GM21423 (cell line): Measurements from ENCODE around the gene CTBP2.
"Not testable (repeated sequence)": the region's sequence is repeated elsewhere in the genome, so short reads cannot be mapped to it uniquely, and the experiment has no call there.

Experiments used
- ATAC-seq: cut with Tn5 transposase; IDR thresholded peaks from one replicate; pipeline ENCODE4 v1.9.1; 2021; ENCODE audit warnings: mild to moderate bottlenecking, moderate library complexity; ENCODE audit not compliant: unreplicated experiment

Gene CTBP2

GRCh38 chr10:125186431-125187170 is 26.2 kb upstream of the CTBP2 start:
- no peak for ATAC-seq

DNA sequence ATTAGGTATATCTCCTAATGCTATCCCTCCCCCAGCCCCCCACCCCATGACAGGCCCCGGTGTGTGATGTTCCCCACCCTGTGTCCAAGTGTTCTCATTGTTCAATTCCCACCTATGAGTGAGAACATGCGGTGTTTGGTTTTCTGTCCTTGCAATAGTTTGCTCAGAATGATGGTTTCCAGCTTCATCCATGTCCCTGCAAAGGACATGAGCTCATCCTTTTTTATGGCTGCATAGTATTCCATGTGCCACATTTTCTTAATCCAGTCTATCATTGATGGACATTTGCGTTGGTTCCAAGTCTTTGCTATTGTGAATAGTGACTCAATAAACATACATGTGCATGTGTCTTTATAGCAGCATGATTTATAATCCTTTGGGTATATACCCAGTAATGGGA is 18.7 kb upstream of the CTBP2 start:
- ATAC-seq, result not testable (repeated sequence)

GRCh38 chr10:125177641-125178640 is 17.6 kb upstream of the CTBP2 start:
- ATAC-seq, result no peak

GRCh38 chr10:125175807-125176206 is 15.4 kb upstream of the CTBP2 start:
- no peak for ATAC-seq

- ATAC-seq, result no peak
These were observed 14.0 kb upstream of the CTBP2 start for GRCh38 chr10:125174360-125174759.

GRCh38 chr10:125172694-125173093 is 12.3 kb upstream of the CTBP2 start:
- no peak for ATAC-seq

DNA sequence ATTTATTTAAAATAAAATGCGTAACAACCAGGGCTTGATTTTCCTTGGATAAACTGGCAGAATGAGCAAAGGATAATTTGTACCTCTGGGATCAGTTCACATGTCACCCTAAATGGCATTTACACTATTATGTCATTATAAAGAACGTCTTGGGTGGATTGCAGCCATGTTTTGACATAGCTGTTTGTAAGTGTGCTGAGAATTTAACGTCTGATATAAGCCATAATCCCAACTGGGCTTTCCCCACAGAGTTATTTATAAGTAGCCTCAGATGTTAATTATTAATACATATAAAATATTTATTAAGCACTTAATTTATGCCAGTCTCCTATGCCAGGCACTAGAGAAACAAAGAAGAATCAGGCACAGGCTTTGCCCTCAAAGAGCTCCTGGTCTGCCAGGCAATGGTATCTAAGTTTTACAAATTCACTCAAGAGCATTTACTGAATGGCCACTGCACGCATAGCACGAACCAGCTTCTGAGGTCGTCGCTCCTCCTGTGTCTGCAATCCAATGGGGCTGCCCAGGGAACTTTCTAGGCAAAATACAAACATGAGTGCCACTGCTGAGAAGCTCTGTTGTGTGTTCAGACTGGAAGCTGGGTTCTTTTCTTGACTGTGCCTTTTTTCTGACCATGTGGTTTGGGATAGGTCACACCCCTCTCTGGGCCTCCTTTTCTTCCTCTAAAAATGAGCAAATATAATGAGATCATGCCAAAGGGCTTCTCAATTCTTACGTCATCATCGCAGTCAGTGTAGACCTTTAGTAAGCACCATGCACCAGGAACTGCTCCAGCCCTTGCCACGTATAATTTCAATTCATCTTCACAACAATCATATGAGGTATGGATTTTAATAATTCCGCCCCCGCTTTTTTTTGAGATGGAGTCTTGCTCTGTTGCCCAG is 11.3 kb upstream of the CTBP2 start:
- ATAC-seq, result no peak

DNA sequence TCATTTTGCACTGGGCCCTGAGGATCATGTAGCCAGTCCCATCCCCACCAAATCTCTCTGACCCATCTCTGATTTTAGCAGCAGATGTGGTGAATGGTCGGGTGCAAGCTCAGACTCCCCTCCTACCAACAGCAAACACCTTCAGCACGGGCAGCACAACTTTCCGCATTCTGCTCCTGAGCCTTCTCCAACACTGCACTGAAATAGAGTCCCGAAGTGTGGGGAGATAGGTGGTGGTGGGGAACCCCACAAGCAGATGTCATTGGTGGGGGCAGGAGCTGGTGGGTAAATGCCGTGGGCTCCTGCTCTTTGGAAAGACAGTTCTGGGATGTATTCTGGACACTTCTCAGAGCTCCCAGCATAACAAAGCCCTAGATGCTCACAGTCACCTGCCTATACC is 9.6 kb upstream of the CTBP2 start:
- ATAC-seq, result no peak

DNA sequence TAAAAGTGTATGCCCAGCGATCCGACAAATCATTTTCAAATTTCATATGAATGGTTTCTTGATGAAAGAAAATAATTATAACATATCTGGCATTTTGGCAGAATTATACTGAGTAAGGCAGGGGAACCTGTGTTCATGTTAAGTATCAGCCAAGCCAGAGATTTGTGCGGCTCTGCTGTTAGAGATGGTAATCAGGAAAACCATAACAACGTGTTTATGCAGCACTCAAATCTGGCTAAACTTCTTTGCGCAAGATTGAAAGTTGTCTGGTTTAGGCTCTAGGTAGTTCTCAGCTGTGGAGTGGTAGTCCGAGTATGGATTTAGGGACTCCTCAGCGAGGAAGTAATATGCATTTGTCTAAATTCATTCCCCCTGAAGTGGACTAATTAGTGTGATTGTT is 8.9 kb upstream of the CTBP2 start:
- no peak for ATAC-seq

DNA sequence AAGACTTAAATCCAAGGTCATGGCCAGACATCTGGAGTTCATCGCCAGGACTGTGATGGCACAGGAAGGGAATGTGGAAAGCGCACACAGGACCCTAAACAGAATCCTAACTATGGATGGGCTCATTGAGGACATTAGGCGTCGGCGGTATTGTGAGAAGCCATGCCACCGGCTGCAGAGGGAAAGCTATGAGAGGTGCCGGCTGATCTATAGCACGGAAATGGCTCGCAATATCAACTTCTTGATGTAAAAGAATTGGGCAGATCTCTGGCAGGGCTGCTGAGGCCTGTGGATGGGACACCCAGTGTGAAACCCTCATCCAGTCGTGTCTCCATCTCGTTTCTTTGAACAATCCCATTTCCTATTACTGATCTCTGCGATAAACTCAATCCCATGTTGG is 6.3 kb upstream of the CTBP2 start:
- no peak for ATAC-seq

DNA sequence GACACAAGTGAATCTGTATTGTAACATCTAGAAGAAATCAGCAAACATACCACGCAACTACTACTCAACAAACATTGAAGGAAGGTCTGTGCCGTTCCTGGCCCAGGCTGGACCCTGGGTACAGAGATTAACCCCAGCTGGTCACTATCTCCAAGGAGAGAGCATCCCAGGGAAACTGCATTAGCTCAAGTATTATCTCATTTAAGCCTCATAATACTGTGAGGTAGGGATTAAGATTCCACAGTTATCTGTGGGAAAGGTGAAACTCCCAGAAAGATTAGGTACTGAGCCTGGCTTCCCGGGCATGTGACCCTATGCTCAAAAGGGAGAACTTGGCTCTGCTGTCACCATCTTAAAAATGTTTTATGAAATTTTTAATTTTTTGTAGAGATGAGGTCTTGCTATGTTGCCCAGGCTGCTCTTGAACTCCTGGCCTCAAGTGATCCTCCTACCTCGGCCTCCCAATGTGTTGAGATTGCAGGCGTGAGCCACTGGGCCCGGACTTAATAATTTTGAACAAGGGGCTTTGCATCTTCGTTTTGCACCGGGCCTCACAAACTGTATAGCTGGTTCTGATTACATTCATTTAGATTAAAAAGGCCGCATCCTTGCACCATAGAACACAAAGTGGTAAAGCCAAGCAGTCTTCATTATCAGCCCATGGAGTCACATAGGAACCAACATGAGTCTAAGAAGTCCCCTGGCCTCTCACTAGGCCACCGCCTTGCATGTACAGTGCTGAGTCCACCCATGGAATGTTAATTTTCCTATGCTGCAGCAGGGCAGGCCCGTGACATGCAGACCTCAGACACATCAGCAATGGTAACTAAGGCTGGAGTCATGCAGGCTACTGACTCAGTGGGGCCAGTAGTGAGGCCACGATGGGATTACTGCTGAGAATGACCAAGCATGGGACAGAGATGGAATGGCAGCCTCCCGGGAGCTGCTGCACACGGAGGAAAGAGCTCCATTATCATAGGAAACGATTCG is 5.5 kb upstream of the CTBP2 start:
- ATAC-seq, result no peak

- no peak for ATAC-seq
These were observed 4.1 kb upstream of the CTBP2 start for GRCh38 chr10:125164421-125164820.

DNA sequence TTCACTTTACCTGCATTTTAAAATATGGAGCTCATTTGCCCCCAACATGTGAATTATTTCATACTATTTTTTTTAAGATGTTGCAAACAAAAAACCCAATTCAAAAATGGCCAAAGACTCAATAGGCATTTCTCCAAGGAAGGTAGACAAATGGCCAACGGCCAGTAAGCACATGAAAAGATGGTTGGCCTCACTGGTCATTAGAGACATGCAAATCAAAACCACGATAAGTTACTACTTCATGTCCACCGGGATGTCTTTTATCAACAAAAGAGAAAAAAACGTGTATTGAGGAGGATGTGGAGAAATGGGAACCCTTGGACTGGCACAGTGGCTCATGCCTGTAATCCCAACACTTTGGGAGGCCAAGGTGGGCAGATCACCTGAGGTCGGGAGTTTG is 3.4 kb upstream of the CTBP2 start:
- ATAC-seq, result no peak

DNA sequence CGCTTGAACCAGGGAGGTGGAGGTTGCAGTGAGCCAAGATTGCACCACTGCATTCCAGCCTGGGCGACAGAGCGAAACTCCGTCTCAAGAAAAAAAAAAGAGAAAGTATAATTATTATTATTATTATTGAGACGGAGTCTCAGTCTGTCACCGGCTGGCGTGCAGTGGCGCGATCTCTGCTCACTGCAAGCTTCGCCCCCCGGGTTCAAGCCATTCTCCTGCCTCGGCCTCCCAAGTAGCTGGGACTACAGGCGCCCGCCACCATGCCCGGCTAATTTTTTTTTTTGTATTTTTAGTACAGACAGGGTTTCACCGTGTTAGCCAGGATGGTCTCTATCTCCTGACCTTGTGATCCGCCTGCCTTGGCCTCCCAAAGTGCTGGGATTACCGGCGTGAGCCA is 2.9 kb upstream of the CTBP2 start:
- ATAC-seq, result not testable (repeated sequence)

DNA sequence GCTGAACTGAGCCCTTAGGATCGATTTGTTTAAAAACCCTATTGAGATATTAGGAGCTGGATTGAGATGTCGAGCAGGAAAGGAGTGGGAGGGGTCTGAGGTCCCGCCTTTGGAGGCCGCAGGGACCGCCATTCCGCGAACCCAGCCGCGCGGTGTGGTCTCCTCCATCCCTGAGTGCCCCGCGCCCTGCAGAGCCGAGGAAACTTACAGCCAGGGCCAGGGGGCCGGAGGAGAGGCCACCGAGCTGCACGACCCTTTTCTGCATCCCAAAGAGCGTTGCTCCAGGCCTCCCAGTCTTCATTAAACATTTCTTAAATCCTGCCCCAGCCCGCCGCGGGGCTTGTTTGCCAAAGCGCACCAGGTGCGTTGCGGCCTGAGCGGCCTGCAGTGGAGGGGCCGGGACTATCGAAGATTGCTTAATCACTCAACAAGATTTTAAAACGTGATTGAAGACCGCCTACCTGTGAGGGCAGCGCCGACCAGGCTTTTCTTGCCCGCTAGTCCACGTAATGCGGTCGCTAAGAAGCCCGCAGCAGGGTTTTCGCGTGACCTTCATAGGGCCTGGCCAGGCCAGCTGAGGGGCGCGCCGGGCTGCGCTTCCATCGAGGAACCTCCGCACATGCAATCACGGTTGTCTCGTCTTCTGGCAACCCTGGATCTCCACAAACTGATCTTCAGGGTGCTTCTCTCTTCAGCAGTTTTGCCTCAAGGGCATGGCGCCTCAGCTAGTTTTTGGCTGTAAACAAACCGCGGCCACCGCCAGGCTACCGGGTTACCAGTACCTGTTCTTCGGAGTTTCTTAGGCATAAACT is 2.0 kb upstream of the CTBP2 start:
- no peak for ATAC-seq

DNA sequence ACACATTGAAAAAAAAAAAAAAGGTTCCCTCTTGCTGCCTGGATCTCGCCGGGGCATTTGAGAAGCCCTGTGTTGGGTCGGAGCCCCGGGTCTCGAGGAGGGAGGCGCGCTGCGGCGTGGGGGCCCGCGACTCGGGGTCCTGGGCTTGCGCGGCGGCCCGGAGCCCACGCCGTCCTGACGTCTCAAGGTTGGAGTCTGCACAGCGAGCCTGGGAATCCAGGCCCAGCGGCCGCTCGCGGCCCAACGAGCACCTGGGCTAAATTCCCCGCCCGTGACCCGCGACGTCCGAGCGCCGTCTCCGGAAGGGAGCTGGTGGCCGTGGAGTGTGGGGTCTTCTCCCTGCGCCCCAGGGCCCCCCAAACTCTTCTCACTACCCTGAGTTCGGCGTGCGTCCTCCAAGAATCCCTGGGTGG is 1.4 kb upstream of the CTBP2 start:
- no peak for ATAC-seq

GRCh38 chr10:125160856-125161706 is 718 bp upstream of the CTBP2 start:
- no peak for ATAC-seq

DNA sequence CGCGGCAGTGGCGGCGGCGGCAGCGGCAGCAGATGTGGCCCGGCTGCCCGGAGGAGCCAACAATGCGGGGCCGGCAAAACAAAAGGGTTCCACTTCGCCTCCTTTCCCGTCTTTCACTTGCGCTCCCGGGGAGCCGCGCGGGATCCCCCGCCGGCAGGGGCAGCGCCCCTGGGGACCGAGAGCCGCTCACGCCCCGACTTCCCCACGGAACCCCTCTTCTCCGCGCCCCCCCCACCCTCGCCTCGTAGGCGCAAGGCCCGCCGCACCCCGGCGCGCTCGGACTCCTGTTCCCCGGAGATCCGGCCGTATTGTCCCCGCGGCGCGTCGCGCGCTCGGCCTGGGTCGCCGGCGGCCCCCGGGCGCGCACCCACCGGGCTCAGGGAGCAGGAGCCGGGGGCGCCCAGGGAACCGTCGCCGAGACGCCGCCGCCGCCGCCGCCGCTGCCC is 854 bp downstream of the CTBP2 start:
- no peak for ATAC-seq
